Smooth muscle cell (in vitro differentiated cells): Measurements from ENCODE around the gene HSD3B1. TPM values are rescaled to one million over a fixed set of nuclear protein-coding genes. Genes with fewer than 3 reads are reported as not detected.

Source experiments
- DNase-seq: peaks from one replicate; lab custom pipeline; 2025; ENCODE audit not compliant: unreplicated experiment; lab: John Stamatoyannopoulos, UW
- H2AFZ ChIP-seq: fragments of 200-600 bp; sonication (generic); 2 replicates; pipeline ENCODE4 v1.6.0; 2016; ENCODE audit warnings: antibody characterized with exemption, low read depth, mild to moderate bottlenecking
- H3F3A ChIP-seq: fragments of 200-600 bp; sonication (generic); 2 replicates; pipeline ENCODE4 v1.6.0; 2017; ENCODE audit warnings: antibody characterized with exemption, low read depth
- H3K27ac ChIP-seq: fragments of 200-600 bp; sonication (generic); 2 replicates; pipeline ENCODE4 v1.5.1; 2016; ENCODE audit warnings: low read depth, mild to moderate bottlenecking
- H3K27me3 ChIP-seq: fragments of 200-600 bp; sonication (generic); 2 replicates; pipeline ENCODE4 v1.6.1; 2016; ENCODE audit warnings: low read depth, mild to moderate bottlenecking
- H3K36me3 ChIP-seq: fragments of 200-600 bp; sonication (generic); 2 replicates; pipeline ENCODE4 v1.5.1; 2016; ENCODE audit warnings: low read depth
- H3K4me1 ChIP-seq: fragments of 200-600 bp; sonication (generic); 2 replicates; pipeline ENCODE4 v1.5.1; 2016; ENCODE audit warnings: low read depth
- H3K4me2 ChIP-seq: fragments of 200-600 bp; sonication (generic); 2 replicates; pipeline ENCODE4 v1.6.0; 2016; ENCODE audit warnings: mild to moderate bottlenecking
- H3K4me3 ChIP-seq: fragments of 200-600 bp; sonication (generic); 2 replicates; pipeline ENCODE4 v1.5.1; 2016; ENCODE audit warnings: mild to moderate bottlenecking
- H3K79me2 ChIP-seq: fragments of 200-600 bp; sonication (generic); 2 replicates; pipeline ENCODE4 v1.6.0; 2016; ENCODE audit warnings: low read depth, mild to moderate bottlenecking
- H3K9ac ChIP-seq: fragments of 200-600 bp; sonication (generic); 2 replicates; pipeline ENCODE4 v1.6.0; 2016; ENCODE audit warnings: low read depth
- H3K9me3 ChIP-seq: fragments of 200-600 bp; sonication (generic); replicated peaks from 2 replicates; pipeline ENCODE4 v1.5.1; 2016; ENCODE audit warnings: low read depth
- H4K20me1 ChIP-seq: fragments of 200-600 bp; sonication (generic); 2 replicates; pipeline ENCODE4 v1.6.0; 2016; ENCODE audit warnings: low read depth
- WGBS: methylation state at CpG from one replicate; pipeline ENCODE4 v1.1.7; 2016; ENCODE audit warnings: low lambda C conversion rate; 5-methylcytosine and 5-hydroxymethylcytosine counted together
- polyA plus RNA-seq: library from polyadenylated mRNA; unstranded; fragments of >200 nt; fragmentation: Nextera tagmentation; extraction: Ambion mirVana; gene quantifications from 2 replicates; pipeline ENCODE4 v1.2.1, GENCODE V29; 2016
- total RNA-seq: library from RNA; depleted of rRNA; stranded (reverse); fragments of >200 nt; gene quantifications from 2 replicates; pipeline ENCODE4 v1.2.3, GENCODE V29; 2014
- TF ChIP-seq, protein P1 (sequence below): fragments of 200-600 bp; sonication (generic); IDR thresholded peaks from 2 replicates; pipeline ENCODE4 v1.5.1; 2017; ENCODE audit warnings: borderline replicate concordance, mild to moderate bottlenecking, antibody characterized with exemption; ENCODE audit not compliant: insufficient read depth, poor library complexity, severe bottlenecking

The HSD3B1 gene
- total and polyA plus RNA-seq, 2 experiments from 2014 or later = 1.7 to 1.8 TPM

DNA sequence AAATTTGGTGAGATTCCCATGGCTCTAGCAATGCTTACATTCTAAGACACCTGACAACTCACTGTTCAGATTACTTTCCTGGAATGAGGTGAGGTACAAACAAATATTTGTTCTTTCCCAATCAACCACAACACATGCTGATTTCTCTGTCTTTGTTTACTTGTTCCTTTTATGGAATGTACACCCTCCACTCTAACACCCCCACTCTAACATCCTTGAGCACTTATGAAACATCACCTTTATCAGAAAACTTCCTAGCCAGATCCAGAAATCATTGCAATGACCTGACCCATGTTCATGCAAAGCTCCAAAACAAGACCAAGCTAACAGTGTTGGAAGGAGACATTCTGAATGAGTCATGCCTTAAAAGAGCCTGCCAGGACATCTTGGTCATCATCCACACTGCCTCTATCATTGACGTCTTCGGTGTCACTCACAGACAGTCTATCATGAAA, 35.5 kb downstream of the HSD3B1 start:
- no peak overlapping the region for H2AFZ ChIP-seq
- H3K4me3 ChIP-seq = no peak overlapping the region
- no peak for DNase-seq
- H3K9me3 ChIP-seq = no peaks in the 10 kb centered on the region
- no peaks in the 10 kb centered on the region for H3K27me3 ChIP-seq
- H3K9ac ChIP-seq = no peak overlapping the region
- WGBS = 80% methylated on average over 2 of the region's 2 CpGs
- H3K36me3 ChIP-seq = no peaks in the 10 kb centered on the region
- TF ChIP-seq, protein P1, sequence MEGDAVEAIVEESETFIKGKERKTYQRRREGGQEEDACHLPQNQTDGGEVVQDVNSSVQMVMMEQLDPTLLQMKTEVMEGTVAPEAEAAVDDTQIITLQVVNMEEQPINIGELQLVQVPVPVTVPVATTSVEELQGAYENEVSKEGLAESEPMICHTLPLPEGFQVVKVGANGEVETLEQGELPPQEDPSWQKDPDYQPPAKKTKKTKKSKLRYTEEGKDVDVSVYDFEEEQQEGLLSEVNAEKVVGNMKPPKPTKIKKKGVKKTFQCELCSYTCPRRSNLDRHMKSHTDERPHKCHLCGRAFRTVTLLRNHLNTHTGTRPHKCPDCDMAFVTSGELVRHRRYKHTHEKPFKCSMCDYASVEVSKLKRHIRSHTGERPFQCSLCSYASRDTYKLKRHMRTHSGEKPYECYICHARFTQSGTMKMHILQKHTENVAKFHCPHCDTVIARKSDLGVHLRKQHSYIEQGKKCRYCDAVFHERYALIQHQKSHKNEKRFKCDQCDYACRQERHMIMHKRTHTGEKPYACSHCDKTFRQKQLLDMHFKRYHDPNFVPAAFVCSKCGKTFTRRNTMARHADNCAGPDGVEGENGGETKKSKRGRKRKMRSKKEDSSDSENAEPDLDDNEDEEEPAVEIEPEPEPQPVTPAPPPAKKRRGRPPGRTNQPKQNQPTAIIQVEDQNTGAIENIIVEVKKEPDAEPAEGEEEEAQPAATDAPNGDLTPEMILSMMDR = no peak
- H3K4me1 ChIP-seq = no peaks in the 10 kb centered on the region
- H3K79me2 ChIP-seq = no peaks in the 10 kb centered on the region
- no peak overlapping the region for H3K4me2 ChIP-seq
- no peak overlapping the region for H3K27ac ChIP-seq
- H3F3A ChIP-seq = no peaks in the 10 kb centered on the region
- no peaks in the 10 kb centered on the region for H4K20me1 ChIP-seq

DNA sequence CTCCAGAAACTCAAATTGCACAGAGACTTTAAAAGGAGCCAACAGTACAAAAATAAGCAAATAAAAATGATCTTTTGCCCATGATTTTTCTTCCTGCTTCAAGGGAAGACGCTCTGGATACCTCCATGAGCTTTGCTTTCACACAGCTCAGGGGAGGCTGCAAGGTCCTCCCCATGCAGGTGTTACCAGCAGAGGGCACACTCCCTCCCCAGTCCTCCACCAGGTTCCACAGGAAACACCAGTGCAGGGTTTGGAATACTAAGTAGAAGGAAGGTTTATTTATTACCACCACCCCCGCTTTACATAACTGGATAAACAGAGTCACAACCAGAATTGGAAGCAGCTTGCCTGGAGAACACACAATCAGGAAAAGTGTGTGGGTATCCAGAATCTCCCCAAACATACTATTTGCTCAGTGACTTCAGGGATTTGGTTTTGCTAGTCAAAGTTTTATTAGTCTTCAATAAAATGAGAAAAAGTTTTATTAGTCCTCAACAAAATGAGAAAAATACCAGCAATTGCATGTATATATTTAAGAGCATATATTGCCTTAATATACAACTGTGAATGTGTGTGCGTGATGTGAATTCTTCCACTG, 37.3 kb downstream of the HSD3B1 start:
- no peaks in the 10 kb centered on the region for H3K36me3 ChIP-seq
- TF ChIP-seq, protein P1 = peak; percentile 35

DNA sequence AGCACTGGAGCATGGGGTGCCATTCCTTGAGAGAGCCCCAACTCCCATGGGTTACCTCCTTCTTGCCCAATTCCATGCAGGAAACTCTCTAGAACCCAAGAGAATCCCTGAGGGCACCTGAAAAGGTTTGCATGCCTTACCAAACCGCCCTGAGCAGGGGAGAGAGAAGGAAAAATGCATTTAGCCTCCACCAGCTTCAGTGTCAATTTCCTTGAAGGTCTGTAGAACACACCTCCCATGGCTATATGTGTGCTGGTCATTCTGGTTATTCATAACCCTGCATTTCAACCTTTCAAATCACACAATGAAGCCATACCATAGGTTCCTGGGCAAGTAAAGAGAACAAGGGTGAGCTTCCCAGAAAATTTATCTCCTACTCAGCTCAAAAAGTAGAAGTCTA, 39.6 kb downstream of the HSD3B1 start:
- Histone ChIP-seq H3K4me2 (no peak overlapping the region), H3F3A (no peaks in the 10 kb centered on the region), H3K4me1 (no peaks in the 10 kb centered on the region), H3K79me2 (no peaks in the 10 kb centered on the region), H3K36me3 (no peaks in the 10 kb centered on the region), H2AFZ (no peak overlapping the region), H3K4me3 (no peak overlapping the region), H4K20me1 (no peaks in the 10 kb centered on the region), H3K9ac (no peak overlapping the region), H3K27ac (no peak overlapping the region), H3K27me3 (no peaks in the 10 kb centered on the region), H3K9me3 (no peaks in the 10 kb centered on the region)
- 88% methylated on average over 1 of the region's 1 CpG for WGBS
- no peak for DNase-seq
- TF ChIP-seq, protein P1 = no peak

More for the DNA sequence above, 37.3 kb downstream of the HSD3B1 start:
- Histone ChIP-seq H3K27ac (no peak overlapping the region), H2AFZ (no peak overlapping the region), H3K9me3 (no peaks in the 10 kb centered on the region), H3K4me1 (no peaks in the 10 kb centered on the region), H3K4me3 (no peak overlapping the region), H3K79me2 (no peaks in the 10 kb centered on the region), H4K20me1 (no peaks in the 10 kb centered on the region), H3K9ac (no peak overlapping the region), H3K4me2 (no peak overlapping the region), H3F3A (no peaks in the 10 kb centered on the region), H3K27me3 (no peaks in the 10 kb centered on the region)
- no peak for DNase-seq
- 57% methylated on average over 3 of the region's 3 CpGs for WGBS

DNA sequence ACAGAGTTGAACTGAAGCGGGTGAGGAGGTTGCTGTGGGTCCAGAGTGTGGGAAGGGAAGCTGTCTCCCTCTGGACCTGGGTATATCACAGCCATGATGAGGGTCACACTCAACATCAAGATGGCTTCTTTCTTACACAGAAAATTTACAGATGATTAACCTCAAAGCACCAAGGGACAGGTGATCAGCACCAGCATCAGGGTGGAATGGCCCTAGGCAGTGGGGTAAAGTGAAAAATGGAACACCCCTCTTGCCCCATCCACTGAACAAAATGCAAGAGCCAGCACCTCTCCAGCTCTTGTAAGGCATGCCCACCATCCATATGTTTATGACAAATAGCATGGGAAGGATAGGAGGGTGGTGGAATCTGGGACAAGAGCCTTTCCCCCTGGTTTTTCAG, 40.3 kb downstream of the HSD3B1 start:
- Histone ChIP-seq H3K9ac (no peak overlapping the region), H3K79me2 (no peaks in the 10 kb centered on the region), H3K4me1 (no peaks in the 10 kb centered on the region), H4K20me1 (no peaks in the 10 kb centered on the region), H3K4me3 (no peak overlapping the region), H3K4me2 (no peak overlapping the region), H3K27me3 (no peaks in the 10 kb centered on the region), H3K9me3 (no peaks in the 10 kb centered on the region), H3K27ac (no peak overlapping the region), H3F3A (no peaks in the 10 kb centered on the region), H3K36me3 (no peaks in the 10 kb centered on the region), H2AFZ (no peak overlapping the region)
- TF ChIP-seq, protein P1 = no peak
- DNase-seq = no peak
- WGBS = 94% methylated on average over 1 of the region's 1 CpG
